AG20443 (cell line): ENCODE results near the gene FKBP2.

Experiments used
- DNase-seq: peaks from one replicate; pipeline ENCODE4 v3.0.0; 2012; ENCODE audit warnings: low spot score, mixed read lengths

The FKBP2 gene

GRCh38 chr11:64264371-64264852 is 23.5 kb downstream of the FKBP2 start:
- no peak for DNase-seq

GRCh38 chr11:64265176-64266160 is 24.6 kb downstream of the FKBP2 start:
- no peak for DNase-seq

DNA sequence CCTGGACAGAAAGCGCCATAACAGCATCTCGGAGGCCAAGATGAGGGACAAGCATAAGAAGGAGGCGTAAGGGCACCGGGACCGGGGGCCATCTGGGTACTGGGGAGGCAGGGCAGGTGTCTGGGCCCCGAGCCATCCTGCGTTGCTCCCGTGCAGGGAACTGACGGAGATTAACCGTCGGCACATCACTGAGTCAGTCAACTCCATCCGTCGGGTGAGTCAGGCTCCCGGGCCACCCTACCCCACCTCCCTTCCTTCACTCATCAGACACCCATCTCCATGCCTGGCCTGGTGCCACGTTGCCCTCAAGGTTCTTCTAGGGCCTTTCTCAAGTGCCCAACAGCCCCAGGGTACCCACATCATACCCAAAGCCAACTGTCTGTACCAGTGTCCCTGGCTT is 25.4 kb downstream of the FKBP2 start:
- no peak for DNase-seq

DNA sequence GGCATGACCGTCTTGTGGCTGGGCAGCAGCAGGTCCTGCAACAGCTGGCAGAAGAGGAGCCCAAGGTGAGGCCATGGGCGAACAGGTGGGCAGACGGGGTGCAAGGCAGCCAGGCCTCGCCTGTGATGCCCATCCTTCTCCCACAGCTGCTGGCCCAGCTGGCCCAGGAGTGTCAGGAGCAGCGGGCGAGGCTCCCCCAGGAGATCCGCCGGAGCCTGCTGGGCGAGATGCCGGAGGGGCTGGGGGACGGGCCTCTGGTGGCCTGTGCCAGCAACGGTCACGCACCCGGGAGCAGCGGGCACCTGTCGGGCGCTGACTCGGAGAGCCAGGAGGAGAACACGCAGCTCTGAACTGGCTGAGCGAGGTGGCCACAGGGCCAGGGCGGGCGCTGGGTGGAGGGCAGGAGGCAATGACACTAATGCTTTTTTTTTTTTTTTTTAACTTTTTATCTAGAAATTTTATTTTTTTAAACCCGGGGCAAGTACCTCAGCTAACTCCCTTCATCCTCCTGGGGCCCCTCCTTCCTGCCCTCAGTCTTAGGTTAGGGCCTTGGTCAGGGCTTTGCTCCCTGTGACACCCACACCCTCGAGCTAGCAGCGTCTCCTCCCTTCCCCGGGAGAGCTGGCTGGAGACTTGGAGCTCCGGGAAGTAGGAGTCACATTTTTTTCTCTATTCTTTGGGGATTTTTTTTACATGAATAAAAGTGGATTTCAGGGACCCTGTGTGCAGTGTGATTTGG is 26.5 kb downstream of the FKBP2 start:
- DNase-seq = no peak

DNA sequence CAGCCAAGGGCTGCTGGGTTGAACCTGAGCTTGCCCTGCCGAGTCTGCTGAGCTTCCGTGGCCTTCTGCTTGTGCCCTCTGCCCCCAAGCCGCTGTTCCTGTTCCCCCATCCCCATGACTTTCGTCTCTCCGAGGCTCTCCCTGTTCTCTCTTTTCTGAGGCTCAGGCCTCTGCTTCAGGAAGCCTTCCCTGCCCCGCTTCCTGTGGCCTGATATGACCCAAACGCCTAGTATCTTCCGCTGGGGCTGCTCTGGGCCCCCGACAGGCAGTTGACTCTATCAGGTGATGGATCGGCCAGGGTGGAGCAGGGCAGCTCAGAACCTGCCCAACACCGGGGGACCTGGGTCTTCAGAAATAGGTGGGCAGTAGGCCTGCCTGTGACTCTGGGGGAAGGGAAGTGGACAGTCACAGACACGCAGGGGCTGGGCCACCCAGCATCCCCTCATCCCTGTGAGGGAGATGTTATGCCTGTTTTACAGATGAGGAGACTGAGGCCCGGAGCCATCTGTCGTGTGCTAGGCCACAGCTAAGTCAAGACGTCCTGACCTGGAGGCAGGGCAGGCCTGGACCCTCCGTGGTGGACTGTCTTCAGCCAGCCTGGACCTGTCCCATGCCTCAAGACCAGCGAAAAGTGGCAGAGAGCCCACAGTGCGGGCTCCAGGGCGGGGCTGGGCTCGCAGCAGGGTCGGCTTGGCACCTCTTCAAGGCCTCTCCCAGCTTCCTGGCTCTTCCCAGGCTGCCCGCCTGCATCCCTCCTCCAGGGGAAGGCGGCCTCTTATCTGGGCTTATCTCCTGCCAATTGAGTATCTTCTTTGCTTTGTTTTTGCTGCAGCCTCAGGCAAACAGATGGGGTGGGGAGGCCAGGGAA is 27.4 kb downstream of the FKBP2 start:
- DNase-seq = peak; percentile 29

DNA sequence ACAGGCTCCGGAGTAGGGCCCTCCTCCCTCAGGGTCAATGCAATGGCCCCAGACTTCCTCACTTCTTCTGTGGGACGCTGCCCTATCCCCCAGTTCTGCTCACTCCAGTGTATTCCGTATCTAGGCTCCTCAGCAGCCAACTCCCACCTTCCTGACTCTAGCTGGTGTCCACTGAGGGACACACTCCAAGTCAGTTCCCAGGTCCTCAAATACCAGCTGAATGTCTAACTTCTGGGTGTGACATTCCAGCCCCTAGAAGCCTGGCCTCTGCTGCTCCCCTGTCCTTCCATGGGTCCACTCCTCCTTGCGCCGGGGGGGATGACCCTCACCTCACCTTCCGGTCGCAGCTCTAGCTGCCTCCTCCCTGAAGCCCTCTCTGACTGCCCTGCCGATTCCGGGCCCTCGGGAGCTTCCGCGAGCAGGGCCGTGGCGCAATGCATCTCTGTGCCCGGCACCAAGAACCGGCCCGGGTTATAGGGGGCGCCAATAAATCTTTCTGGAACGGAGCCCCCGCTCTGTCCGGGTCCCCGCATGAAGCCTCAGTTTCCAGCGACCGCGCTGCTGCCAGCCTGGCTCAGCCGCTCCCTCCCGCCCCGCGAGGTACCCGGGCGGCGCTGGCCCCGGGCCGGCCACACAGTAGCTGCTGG is 28.1 kb downstream of the FKBP2 start:
- peak; percentile 28 for DNase-seq

GRCh38 chr11:64269540-64270220 is 28.8 kb downstream of the FKBP2 start:
- peak; percentile 92 for DNase-seq

DNA sequence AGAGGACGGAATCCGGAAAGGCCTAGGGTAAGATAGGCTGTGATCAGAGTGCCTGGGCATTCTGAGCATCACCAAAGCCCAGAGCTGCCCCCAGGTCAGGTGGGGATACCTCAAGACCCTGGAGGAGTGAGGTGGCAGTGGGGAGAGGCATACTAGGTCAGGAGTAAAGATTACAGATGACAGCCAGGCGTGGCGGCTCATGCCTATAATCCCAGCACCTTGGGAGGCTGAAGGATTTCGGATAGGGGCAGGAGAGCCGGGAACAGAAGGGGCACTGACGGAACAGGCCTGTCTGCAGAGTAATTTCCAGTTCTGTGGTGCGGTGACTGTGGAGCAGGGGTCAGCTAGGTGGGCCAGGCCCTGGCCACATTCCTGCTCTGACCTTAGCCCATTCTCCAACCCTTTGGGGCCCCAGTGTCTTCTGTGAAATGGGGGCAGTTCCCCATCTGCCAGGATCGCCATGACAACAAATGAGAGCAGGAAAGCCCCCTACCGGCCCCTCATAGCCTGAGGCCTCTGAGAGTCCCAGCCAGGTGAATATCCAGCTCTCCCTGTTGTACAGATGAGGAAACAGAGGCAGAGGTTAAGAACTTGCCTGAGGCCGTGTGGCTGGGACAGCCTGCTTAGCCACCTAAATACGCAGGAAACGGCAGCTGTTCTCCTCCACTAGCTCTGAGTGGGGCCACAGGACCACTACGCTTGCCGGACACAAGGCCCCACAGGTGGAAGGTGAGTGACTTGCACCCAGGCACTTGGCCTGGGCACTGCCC is 34.3 kb downstream of the FKBP2 start:
- DNase-seq = no peak

DNA sequence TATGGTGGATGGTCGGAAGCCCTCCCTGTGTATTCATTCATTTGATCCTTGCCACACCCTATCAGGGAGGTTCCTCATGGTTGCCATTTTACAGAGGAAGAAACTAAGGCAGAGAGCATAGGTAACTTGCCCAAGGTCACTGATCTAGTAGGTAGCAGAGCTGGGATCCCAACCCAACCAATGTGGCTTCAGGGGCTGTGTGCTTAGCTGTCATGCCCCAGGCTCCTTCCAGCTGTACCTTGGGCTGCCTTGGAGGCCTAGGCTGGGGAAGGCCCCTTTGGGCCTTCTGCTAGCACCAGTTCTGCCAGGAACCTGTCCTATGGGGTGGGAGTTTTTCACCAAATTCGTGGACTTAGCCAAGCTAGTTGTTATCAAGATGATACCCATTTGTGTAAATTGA is 34.9 kb downstream of the FKBP2 start:
- DNase-seq = no peak

DNA sequence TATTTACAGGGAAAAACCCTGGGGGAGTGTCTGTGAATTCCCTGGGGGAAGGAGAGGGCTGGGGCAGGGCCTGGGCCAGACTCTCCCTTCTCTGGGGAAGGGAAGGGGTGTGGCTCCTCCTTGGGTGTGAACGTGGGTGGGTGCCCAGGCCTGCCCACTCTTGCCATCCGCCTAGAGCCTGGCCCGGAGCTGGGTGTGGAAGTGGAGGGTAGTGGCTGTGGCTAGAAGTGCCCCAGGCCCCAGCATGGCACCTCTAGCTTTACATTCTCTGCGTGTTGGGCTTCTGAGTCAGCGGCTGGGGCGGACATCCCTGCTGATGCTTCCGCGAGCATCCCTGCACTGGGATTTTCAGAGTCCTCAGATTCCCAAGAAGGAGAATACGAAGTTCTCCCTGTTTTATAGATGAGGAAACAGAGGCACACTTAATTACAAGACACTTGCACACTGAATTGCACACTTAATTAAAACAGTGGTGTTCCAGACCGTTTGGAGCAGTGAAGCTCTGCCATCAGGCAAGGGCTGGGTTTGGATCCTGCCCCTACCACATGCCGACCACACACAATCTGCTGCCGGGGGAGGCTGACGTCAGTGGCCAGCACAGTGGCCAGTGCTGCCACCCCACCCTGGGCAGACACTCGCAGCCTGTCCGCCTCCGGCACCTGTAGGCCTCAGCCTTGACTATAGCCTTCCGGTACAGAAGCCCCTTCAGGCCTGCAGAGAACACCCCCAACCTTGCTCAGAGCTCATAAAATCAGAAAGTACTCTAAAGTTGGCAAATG is 35.9 kb downstream of the FKBP2 start:
- DNase-seq = peak; percentile 77

GRCh38 chr11:64278576-64279190 is 37.8 kb downstream of the FKBP2 start:
- no peak for DNase-seq

- no peak for DNase-seq
Measured at GRCh38 chr11:64281957-64282770, 41.3 kb downstream of the FKBP2 start.

GRCh38 chr11:64283092-64283491 is 42.2 kb downstream of the FKBP2 start:
- DNase-seq = no peak

GRCh38 chr11:64284048-64284961 is 43.4 kb downstream of the FKBP2 start, which contains the start of gene BAD:
TSS of gene BAD (minus strand) at chr11:64284665. CDS start at chr11:64284368, 297 bp downstream.
- DNase-seq = peak; percentile 98

DNA sequence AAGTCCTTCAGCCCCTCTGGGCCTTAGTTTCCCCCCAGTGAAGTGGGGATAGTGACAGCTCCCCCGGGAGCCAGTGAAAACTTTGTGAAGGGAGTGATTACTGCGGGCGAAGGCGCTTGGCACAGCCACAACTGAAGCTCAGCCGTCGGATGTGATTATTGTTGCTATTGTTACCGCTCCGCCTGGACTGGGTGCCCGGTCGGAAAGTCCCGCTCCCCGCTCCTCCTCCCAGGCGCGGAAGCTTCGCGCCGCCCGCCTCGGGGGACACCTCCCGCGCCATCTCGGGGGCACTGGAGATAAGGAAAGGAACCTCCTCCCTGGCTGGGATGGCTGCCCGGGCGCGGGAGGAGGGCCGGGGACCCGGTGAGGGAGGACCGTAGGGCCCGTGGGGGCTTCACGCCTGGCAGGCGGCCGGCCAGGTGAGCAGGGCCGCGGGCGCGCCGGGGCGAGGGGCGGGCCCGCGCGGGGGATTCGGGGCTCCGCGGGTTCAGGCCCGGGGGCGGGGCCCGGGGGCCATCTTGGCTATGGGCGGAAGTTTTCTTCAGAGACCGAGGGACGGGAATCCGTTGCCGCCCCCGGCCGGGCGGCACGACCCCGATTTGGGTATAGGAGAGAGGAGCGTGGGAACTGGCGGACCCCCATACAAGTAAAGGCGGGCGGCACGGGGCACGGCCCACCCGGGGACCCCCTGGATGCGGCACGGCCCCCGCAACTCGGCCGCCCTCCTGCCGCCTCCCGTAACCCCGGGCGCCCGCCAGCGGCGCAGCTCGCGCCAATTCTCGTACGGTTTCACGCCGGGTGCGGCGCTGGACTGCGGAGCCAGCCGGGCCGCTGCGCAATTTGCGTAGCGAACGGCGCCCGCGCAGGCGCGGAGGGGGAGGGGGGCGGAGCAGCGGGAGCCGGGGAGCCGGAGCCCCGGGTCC is 44.3 kb downstream of the FKBP2 start, which contains the start of gene GPR137:
Gene GPR137 (plus strand): TSS at position 887 of the 923 bp plus-strand sequence. CDS start 677 bp downstream, outside the sequence.
- peak; percentile 96 for DNase-seq
